H1 (cell line): ENCODE measurements around the gene ASB6. TPM values are rescaled to one million over a fixed set of nuclear protein-coding genes. Genes with fewer than 3 reads are reported as not detected.

Source experiments
- CTCF ChIA-PET: fragments of 300-600 bp; sonication (Branson Sonifier 250); formaldehyde crosslinking; loops from one replicate; lab custom pipeline; 2021; ENCODE audit not compliant: partially characterized antibody; lab: Charles Lee
- POLR2A ChIA-PET: fragments of 300-600 bp; sonication (Branson Sonifier 250); formaldehyde crosslinking; loops from one replicate; lab custom pipeline; 2021; ENCODE audit warnings: inconsistent platforms; ENCODE audit not compliant: partially characterized antibody; lab: Charles Lee
- DNase-seq, 2 experiments: peaks; one replicate each; pipeline versions ENCODE4 v3.0.0 to v3.0.0-alpha.2; 2010 to 2022; ENCODE audit warnings: low spot score in 2 of 2, low read depth in 1 of 2, mixed read lengths in 1 of 2
- FAIRE-seq: peaks from 2 replicates; lab custom pipeline; 2011; peaks lifted over from hg19 to GRCh38; lab: Jason Lieb, UNC
- H2AFZ ChIP-seq: 2 replicates; pipeline ENCODE4 v1.8.1; 2012; ENCODE audit warnings: low read length, inconsistent platforms
- H2AK5ac ChIP-seq: 2 replicates; pipeline ENCODE4 v1.6.1; 2013; ENCODE audit warnings: low read depth, low read length
- H2BK120ac ChIP-seq: replicated peaks from 2 replicates; pipeline ENCODE3; 2013; ENCODE audit warnings: low read depth, low read length, inconsistent platforms
- H2BK12ac ChIP-seq: 2 replicates; pipeline ENCODE4 v1.6.1; 2013; ENCODE audit warnings: low read depth, low read length
- H2BK15ac ChIP-seq: 2 replicates; pipeline ENCODE4 v1.6.1; 2013; ENCODE audit warnings: low read length
- H2BK20ac ChIP-seq: 2 replicates; pipeline ENCODE4 v1.6.1; 2013; ENCODE audit warnings: low read length
- H2BK5ac ChIP-seq: 2 replicates; pipeline ENCODE4 v1.6.1; 2013; ENCODE audit warnings: low read depth, low read length
- H3K14ac ChIP-seq: 2 replicates; pipeline ENCODE4 v1.6.1; 2013; ENCODE audit warnings: inconsistent platforms; ENCODE audit not compliant: insufficient read length
- H3K18ac ChIP-seq: 2 replicates; pipeline ENCODE4 v1.6.1; 2013; ENCODE audit warnings: low read length; ENCODE audit errors: extremely low read depth
- H3K23ac ChIP-seq: 2 replicates; pipeline ENCODE4 v1.6.1; 2013; ENCODE audit warnings: inconsistent platforms; ENCODE audit not compliant: insufficient read length
- H3K23me2 ChIP-seq: 2 replicates; pipeline ENCODE4 v1.6.1; 2013; ENCODE audit warnings: low read depth, low read length
- H3K27ac ChIP-seq: 2 replicates; pipeline ENCODE4 v1.6.1; 2011; ENCODE audit warnings: low read depth, low read length, inconsistent platforms
- H3K27me3 ChIP-seq, 4 experiments: replicated peaks in 1 of 4; 1 replicate in 1 of 4; 2 replicates in 3 of 4; pipeline versions ENCODE4 v1.6.1 to v1.8.1; 2011 to 2013; ENCODE audit warnings: low read length in 3 of 4, mild to moderate bottlenecking in 3 of 4, inconsistent platforms in 2 of 4, mixed read lengths in 2 of 4, moderate library complexity in 1 of 4; ENCODE audit not compliant: control insufficient read depth in 3 of 4, insufficient read depth in 3 of 4; ENCODE audit errors: extremely low read depth in 1 of 4
- H3K36me3 ChIP-seq, 4 experiments: 2 replicates each; pipeline versions ENCODE4 v1.6.1 to v1.8.1; 2011 to 2013; ENCODE audit warnings: mild to moderate bottlenecking in 4 of 4, low read length in 3 of 4, moderate library complexity in 2 of 4, control low read depth in 1 of 4, inconsistent platforms in 1 of 4; ENCODE audit not compliant: insufficient read depth in 4 of 4, control insufficient read depth in 2 of 4
- H3K4ac ChIP-seq: replicated peaks from 2 replicates; pipeline ENCODE3; 2013; ENCODE audit warnings: low read length, low read depth, mixed read lengths, inconsistent platforms; ENCODE audit not compliant: insufficient read length
- H3K4me1 ChIP-seq, 4 experiments: replicated peaks in 1 of 4; 1 replicate in 1 of 4; 2 replicates in 3 of 4; pipeline versions ENCODE4 v1.6.1 to v1.8.1; 2011 to 2013; ENCODE audit warnings: low read length in 3 of 4, inconsistent platforms in 2 of 4, mixed read lengths in 1 of 4; ENCODE audit not compliant: insufficient read depth in 4 of 4, control insufficient read depth in 3 of 4
- H3K4me2 ChIP-seq, 2 experiments: 2 replicates each; pipeline versions ENCODE4 v1.6.1 to v1.8.1; 2011 to 2013; ENCODE audit warnings: low read depth in 2 of 2, low read length in 2 of 2, control low read depth in 1 of 2, inconsistent platforms in 1 of 2, mild to moderate bottlenecking in 1 of 2; ENCODE audit not compliant: insufficient read depth in 1 of 2
- H3K4me3 ChIP-seq, 4 experiments: fragments of 200-600, 300-600 bp in 1 of 4; sonication (generic), shearing (Covaris generic), sonication (Bioruptor Twin) in 1 of 4; 2 replicates each; pipeline versions ENCODE4 v1.5.1 to v1.8.1; 2011 to 2016; ENCODE audit warnings: low read length in 4 of 4, low read depth in 3 of 4, control low read depth in 2 of 4, inconsistent platforms in 2 of 4, mild to moderate bottlenecking in 2 of 4, mixed read lengths in 1 of 4, moderate library complexity in 1 of 4; ENCODE audit not compliant: insufficient read depth in 2 of 4; ENCODE audit errors: extremely low read depth in 1 of 4
- H3K56ac ChIP-seq: replicated peaks from 2 replicates; pipeline ENCODE3; 2013; ENCODE audit warnings: low read depth, mild to moderate bottlenecking, mixed read lengths, low read length, inconsistent platforms; ENCODE audit not compliant: insufficient read length
- H3K79me1 ChIP-seq: 2 replicates; pipeline ENCODE4 v1.6.1; 2013; ENCODE audit warnings: low read depth, low read length, control low read depth
- H3K79me2 ChIP-seq, 2 experiments: 2 replicates each; pipeline versions ENCODE4 v1.6.1 to v1.8.1; 2012 to 2013; ENCODE audit warnings: low read length in 2 of 2, mild to moderate bottlenecking in 2 of 2, inconsistent platforms in 1 of 2; ENCODE audit not compliant: insufficient read depth in 2 of 2, control insufficient read depth in 1 of 2
- H3K9ac ChIP-seq, 4 experiments: replicated peaks in 1 of 4; 1 replicate in 1 of 4; 2 replicates in 3 of 4; pipeline versions ENCODE4 v1.6.1 to v1.8.1; 2011 to 2013; ENCODE audit warnings: low read depth in 3 of 4, low read length in 3 of 4, control low read depth in 2 of 4, mild to moderate bottlenecking in 2 of 4, moderate library complexity in 2 of 4, inconsistent platforms in 1 of 4; ENCODE audit errors: extremely low read depth in 1 of 4
- H3K9me3 ChIP-seq, 2 experiments: 2 replicates each; pipeline versions ENCODE4 v1.6.1 to v1.8.1; 2012 to 2013; ENCODE audit warnings: mild to moderate bottlenecking in 2 of 2, moderate library complexity in 2 of 2, control low read depth in 1 of 2, inconsistent platforms in 1 of 2, low read depth in 1 of 2, low read length in 1 of 2, mixed read lengths in 1 of 2; ENCODE audit not compliant: insufficient read depth in 2 of 2
- H4K20me1 ChIP-seq, 2 experiments: replicated peaks in 1 of 2; 2 replicates each; pipeline versions ENCODE3 to v1.8.1; 2011 to 2013; ENCODE audit warnings: inconsistent platforms in 2 of 2, low read length in 2 of 2, mild to moderate bottlenecking in 1 of 2; ENCODE audit not compliant: insufficient read depth in 2 of 2, control insufficient read depth in 1 of 2
- H4K5ac ChIP-seq: 2 replicates; pipeline ENCODE4 v1.6.1; 2013; ENCODE audit warnings: low read length, low read depth, mixed read lengths, inconsistent platforms; ENCODE audit not compliant: insufficient read length
- H4K8ac ChIP-seq: 2 replicates; pipeline ENCODE4 v1.8.0; 2013; ENCODE audit warnings: mild to moderate bottlenecking, moderate library complexity, low read length, inconsistent platforms; ENCODE audit not compliant: insufficient read depth; ENCODE audit errors: extremely low read depth
- H4K91ac ChIP-seq: replicated peaks from 2 replicates; pipeline ENCODE3; 2013; ENCODE audit warnings: low read length, mixed read lengths, inconsistent platforms; ENCODE audit not compliant: insufficient read length
- CHD1 ChIP-seq: IDR thresholded peaks from 2 replicates; pipeline ENCODE4 v1.6.1; 2012; ENCODE audit warnings: low read depth, low read length, improper control_type of control experiment
- HDAC6 ChIP-seq: IDR thresholded peaks from one replicate; pipeline ENCODE4 v1.7.1; 2012; ENCODE audit warnings: low read depth, mild to moderate bottlenecking, inconsistent platforms, low read length, moderate library complexity
- JUND ChIP-seq: IDR thresholded peaks from 2 replicates; pipeline ENCODE4 v1.6.1; 2011; ENCODE audit warnings: mild to moderate bottlenecking, improper control_type of control experiment, low read length
- RNF2 ChIP-seq: fragments of 200-900, 300-1000 bp; sonication (generic); IDR thresholded peaks from 2 replicates; pipeline ENCODE4 v1.7.1; 2016; ENCODE audit warnings: borderline replicate concordance, low read depth, mild to moderate bottlenecking, antibody characterized with exemption, low read length; ENCODE audit not compliant: poor library complexity, severe bottlenecking; ENCODE audit errors: missing control alignments
- WGBS, 2 experiments: shearing (Covaris generic) in 1 of 2; methylation state at CpG; one replicate each; pipeline versions ENCODE4 v1.1.6 to v1.1.7; 2013 to 2015; ENCODE audit warnings: low lambda C conversion rate in 2 of 2, mixed read lengths in 2 of 2, inconsistent platforms in 1 of 2, low coverage in 1 of 2, missing lambda C conversion rate in 1 of 2; ENCODE audit not compliant: insufficient replicate concordance in 2 of 2, insufficient coverage in 1 of 2, insufficient read length in 1 of 2; ENCODE audit errors: extremely low coverage in 1 of 2, missing lambda C conversion rate in 1 of 2; 5-methylcytosine and 5-hydroxymethylcytosine counted together
- polyA plus RNA-seq, 7 experiments: library from polyadenylated mRNA; depleted of rRNA in 3 of 7; stranded (reverse) in 5 of 7; unstranded in 2 of 7; fragments of >200 nt in 5 of 7; fragments of 200-250 nt in 2 of 7; gene quantifications; 1 replicate in 5 of 7; 2 replicates in 1 of 7; 4 replicates in 1 of 7; pipeline versions ENCODE4 v1.2.1 to v1.2.3, GENCODE V29; 2011 to 2013; ENCODE audit warnings: missing spikeins in 2 of 7, mixed read lengths in 2 of 7
- total RNA-seq: library from RNA; stranded (reverse); fragmentation: NEBNext Ultra II Directional; extraction: Animal tissue kit (Norgen Biotek cat#: 25700); gene quantifications from 2 replicates; pipeline ENCODE4 v1.2.1, GENCODE V29; 2021

The ASB6 gene
- total and polyA plus RNA-seq, 2 of the 8 experiments (the other 6 are each of a cell fraction or from before 2014, with no cell fraction given), result 14.0 to 17.3 TPM

DNA sequence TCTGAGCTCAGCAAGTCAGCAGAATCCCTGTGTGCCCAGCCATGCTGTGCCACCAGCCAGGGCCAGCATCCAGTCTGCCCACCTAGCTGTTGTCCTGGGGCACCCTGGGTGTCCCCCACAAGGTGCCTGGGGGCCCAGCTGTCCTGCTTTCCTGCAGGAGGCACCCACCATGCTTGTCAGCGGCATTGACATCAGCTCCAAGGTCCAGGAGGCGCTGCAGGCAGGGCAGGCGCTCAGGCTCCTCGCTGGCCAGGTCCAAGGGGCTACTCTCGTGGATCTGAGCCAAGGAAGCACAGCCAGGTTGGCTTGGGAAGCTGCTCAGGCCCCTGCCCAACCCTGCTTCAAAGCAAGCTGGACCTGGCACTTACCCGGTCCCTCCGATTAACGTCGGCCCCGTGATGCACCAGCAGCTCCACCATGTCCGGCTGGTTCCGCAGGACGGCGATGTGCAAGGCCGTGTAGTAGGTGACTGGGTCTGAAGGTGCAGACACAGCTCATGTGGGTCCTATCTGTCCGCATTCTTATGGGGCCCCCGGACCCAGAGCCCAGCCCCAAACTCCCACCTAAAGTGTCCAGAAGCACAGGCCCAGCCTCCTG is 2.8 kb downstream of the ASB6 start:
- no peak overlapping the region for H3K14ac ChIP-seq
- no peak overlapping the region for H4K8ac ChIP-seq
- no peak overlapping the region for H2AK5ac ChIP-seq
- no peak overlapping the region for H3K4ac ChIP-seq
- peaks cover 0 to 10% (median 6%) of the 10 kb centered on the region in 4 experiments; a peak in 4 of 7 replicates for H3K4me1 ChIP-seq
- no peak for DNase-seq
- H3K23ac ChIP-seq, result no peak overlapping the region
- H3K9me3 ChIP-seq, result no peaks in the 10 kb centered on the region
- H3K27ac ChIP-seq, result no peak overlapping the region
- POLR2A ChIA-PET, result interaction anchor here (0.6 to 8.2 kb wide), 6 partner anchors 12 to 604 kb away, joined by 3 to 95 read pairs (median 4); partner anchors contain the start of genes C9orf50 and NTMT1
- no peak overlapping the region for H2BK12ac ChIP-seq
- H3K79me1 ChIP-seq, result peaks cover 4% of the 10 kb centered on the region
- CTCF ChIA-PET, result interaction anchor here (0.8 to 6.5 kb wide), 14 partner anchors 9 to 516 kb away, joined by 3 to 56 read pairs (median 5); partner anchors contain the start of genes C9orf50 and NTMT1
- 88% methylated on average over 14 of the region's 17 CpGs; no CpG with 5 or more reads in 1 of the 2 experiments for WGBS, 2 experiments
- no peaks in the 10 kb centered on the region for H3K27me3 ChIP-seq
- no peak for FAIRE-seq
- H3K56ac ChIP-seq, result no peak overlapping the region
- no peak overlapping the region for H2BK5ac ChIP-seq
- no peak overlapping the region for H3K18ac ChIP-seq
- H4K91ac ChIP-seq, result no peak overlapping the region
- peaks cover 0 to 13% of the 10 kb centered on the region in 2 experiments; a peak in 2 of 4 replicates for H3K79me2 ChIP-seq
- H3K4me2 ChIP-seq, result no peak overlapping the region
- peaks cover 10 to 42% (median 24%) of the 10 kb centered on the region in 4 experiments; a peak in 7 of 8 replicates for H3K36me3 ChIP-seq
- H2AFZ ChIP-seq, result no peak overlapping the region
- peaks cover 8% of the 10 kb centered on the region; the same call in 1 of the 2 replicates for H3K23me2 ChIP-seq
- H3K9ac ChIP-seq, result no peak overlapping the region; a peak in 1 of 7 replicates
- H4K5ac ChIP-seq, result no peak overlapping the region
- no peak overlapping the region for H2BK20ac ChIP-seq
- no peak overlapping the region for H3K4me3 ChIP-seq
- H2BK120ac ChIP-seq, result no peak overlapping the region
- peaks cover 13 to 28% of the 10 kb centered on the region in 2 experiments for H4K20me1 ChIP-seq
- no peak overlapping the region for H2BK15ac ChIP-seq
- TF ChIP-seq CHD1 (no peak), RNF2 (no peak), HDAC6 (no peak), JUND (no peak)
